GM18861 (cell line): ENCODE results near the gene SRSF12.
"Not testable (repeated sequence)": the region's sequence is repeated elsewhere in the genome, so short reads cannot be mapped to it uniquely, and the experiment has no call there.

ENCODE experiments used
- ATAC-seq: cut with Tn5 transposase; IDR thresholded peaks from one replicate; pipeline ENCODE4 v1.9.1; 2021; ENCODE audit not compliant: unreplicated experiment

Gene SRSF12

DNA sequence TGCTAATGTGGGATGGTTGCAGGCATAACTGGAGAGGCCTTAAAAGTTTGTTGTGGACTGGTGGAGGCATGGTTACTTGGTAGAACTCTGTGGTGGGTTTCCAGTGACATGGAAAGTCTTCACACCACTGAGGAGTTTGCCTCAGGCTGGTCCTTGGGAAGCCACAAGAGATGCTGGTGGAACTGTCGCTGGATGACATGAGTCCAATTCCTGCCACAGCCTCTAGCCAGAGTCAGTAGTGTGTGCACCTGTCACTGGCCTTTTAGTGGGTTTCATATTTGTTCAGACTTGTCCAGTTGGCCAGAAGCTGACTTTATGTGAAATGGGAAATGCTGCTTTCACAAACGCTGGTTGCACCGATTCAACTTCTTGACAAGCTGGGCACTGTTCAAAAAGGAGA, 13.7 kb upstream of the SRSF12 start:
- ATAC-seq = no peak

DNA sequence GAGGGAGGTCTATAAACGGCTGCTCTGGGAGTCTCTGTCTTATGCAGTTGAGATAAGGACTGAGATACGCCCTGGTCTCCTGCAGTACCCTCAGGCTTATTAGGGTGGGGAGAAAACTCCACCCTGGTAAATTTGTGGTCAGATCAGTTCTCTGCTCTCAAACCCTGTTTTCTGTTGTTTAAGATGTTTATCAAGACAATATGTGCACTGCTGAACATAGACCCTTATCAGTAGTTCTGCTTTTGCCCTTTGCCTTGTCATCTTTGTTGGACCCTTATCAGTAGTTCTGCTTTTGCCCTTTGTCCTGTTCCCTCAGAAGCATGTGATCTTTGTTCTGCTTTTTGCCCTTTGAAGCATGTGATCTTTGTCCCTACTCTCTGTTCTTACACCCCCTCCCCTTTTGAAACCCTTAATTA, 10.4 kb upstream of the SRSF12 start:
- ATAC-seq = not testable (repeated sequence)

DNA sequence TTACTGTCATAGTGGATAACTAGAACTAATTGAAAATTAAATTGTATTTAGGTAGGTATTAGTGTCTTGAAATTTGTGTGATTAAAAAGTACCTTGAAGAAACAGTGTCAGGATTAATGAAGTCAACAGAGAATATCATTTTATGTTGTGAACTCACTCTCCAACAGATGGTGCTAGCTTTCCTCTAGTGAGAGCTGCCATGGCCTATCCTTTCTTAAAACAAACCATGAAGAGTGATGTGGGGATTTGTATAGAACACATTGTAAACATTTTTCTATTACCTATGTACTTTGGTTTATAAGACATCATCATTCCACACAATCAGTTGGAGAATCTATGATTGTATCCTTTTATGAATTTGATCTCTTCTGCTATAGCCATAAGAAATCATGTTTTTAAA, 4.8 kb upstream of the SRSF12 start:
- peak; percentile 65 for ATAC-seq

DNA sequence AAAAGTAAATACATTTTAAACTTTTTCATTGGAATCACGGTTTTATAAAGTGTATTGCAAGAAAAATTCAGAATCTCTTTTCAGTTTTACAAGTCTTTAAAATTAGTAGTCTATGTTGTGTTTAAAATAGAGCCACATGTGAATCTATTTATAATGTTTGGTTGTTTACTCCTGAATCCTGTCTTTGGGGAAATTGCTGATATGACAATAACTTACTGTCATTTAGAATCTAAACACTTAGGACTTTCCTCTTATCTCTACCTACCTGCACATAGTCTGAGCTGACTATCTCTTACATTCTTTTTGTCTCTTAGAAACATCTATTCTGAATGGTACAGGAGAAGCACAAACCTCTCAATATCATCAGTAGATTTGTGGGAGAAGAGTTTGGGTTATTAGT, 4.1 kb upstream of the SRSF12 start:
- ATAC-seq = no peak

DNA sequence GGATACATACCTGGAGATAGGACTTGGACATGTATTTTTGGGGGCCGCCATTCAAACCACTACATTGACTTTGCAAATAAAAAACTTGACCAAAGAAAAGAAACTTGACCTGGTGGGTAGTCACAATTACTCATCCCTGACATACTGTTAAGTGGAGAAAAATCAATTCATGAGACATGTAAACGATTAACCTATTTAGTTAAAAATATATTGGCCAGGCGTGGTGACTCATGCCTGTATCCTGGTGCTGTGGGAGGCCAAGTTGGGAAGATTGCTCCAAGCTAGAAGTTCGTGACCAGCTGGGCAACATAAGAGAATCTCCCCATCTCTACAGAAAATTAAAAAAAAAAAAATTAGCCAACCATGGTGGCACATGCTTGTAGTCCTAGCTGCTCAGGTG, 2.5 kb upstream of the SRSF12 start:
- no peak for ATAC-seq

DNA sequence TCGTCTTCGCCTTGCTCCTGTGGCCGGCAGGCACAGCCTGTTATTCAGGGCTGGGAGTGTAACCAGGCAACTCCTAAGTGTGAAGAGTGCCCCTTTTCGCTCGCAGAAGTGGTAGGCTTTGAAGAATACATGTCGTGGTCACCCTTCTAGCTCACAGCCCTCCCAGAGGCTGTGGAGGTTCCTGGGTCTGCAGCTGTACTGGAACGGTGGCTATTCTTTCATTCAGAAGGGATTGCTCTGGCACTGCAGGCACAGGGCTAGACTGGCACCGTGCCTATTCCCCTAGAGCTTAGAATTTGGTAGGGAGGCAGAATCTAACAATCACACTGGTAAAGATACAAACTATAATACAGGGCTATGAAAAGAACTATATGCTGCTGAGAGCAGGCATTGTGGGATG, 1.1 kb upstream of the SRSF12 start:
- ATAC-seq = no peak

DNA sequence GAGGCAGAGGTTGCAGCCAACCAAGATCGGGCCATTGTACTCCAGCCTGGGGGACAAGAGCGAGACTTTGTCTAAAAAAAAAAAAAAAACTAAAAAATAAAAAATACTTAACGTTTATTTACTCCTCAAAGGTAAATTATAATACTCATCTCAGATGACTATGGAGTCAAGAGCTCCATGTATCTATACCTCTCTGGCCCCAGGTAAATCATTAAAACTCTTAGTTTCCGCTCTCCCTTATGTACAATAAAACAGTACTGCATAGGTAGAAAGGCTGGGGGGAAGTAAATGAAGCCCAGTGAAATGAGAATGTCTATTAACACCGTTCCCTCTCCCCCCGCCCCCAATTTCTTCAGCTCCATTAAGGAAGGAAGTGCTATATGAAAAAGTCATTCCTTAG, 1.2 kb downstream of the SRSF12 start:
- ATAC-seq = no peak

DNA sequence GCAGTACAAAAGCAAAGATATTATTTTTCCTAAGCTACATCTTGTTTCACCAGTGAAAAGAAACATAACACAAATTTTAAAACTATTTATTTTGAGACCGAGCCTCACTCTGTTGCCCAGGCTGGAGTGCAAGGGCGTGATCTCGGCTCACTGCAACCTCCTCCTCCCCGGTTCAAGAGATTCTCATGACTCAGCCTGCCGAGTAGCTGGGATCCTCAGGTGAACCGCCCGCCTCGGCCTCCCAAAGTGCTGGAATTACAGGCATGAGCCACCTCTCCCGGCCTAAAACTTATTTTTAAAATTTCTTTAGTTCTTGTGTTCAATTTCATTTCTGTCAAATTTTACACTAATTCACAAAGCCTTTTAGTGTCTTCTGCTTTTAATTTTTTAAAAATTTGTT, 5.9 kb downstream of the SRSF12 start:
- no peak for ATAC-seq

DNA sequence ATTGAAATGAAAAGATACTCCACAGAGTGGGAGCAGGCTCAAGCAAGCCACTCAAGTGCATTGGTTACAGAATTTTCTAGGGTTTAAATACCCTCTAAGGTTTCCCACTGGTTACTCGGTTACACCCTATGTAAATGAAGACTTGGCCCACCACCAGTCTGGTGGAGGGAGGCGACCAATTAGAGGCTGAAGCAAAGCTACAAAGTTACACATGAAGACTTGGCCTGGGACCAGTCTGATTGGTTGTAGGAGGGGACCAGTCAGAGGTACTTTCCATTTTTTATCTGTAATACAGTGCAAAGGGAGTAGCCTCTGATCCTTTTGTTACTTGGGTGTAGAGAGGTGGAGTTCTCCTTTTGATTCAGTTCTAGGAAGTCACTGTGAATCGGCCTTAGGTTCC, 7.6 kb downstream of the SRSF12 start:
- ATAC-seq = no peak

DNA sequence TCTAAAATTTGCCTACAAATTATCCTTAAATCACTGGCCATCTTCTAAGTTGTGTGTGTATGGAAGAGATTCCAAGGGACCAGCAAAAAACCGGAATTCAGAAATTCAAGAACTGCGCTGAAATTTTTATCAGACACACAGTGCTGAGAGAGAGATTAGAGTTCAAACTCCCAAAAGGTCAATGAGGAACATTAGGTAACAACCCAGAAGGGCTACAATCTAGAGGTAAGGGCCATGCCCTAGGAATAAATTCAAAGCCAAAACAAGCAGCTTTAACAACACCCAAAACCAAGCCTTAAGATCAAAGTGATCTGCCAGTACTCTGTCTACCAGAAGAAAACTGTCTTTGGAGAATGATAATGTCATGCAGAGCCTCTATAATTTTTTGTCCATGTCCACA, 17.8 kb downstream of the SRSF12 start:
- no peak for ATAC-seq

DNA sequence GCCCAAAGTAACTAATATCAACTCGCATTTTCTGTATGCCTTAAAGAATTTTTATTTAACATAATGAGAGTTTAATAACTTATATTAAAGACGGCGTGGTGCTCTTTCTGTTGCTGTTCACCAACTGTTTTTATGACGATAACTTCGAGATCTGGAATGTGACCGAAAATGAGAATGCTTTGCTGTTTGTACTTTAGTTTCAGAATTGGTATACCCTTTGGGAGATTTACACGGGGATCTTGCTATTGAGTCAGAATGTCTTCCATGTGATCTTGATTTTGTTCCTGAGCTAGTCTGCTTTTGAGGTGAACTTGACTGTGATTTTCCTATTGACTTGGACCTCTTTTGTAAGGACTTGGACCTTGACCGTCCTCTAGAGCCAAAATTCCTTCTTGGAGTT, 19.4 kb downstream of the SRSF12 start:
- no peak for ATAC-seq

DNA sequence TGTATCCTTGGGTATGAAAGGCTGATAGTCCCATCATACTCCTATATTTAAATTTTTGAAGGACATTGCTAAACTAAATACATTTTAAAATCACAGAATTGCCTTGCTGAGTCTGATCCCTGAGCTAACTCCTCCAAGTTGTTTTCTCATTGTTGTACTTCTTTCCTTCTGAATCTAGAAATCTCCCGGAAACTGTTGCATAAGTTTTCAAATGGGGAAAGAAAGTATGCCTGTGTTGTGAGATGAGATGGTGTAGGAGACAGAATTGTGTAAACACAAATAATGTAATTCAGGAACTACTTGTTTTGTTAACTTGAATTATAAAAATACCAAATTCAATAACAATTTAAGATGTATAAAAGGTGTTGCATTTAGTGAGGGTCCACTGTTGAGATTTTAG, 30.0 kb downstream of the SRSF12 start:
- no peak for ATAC-seq

DNA sequence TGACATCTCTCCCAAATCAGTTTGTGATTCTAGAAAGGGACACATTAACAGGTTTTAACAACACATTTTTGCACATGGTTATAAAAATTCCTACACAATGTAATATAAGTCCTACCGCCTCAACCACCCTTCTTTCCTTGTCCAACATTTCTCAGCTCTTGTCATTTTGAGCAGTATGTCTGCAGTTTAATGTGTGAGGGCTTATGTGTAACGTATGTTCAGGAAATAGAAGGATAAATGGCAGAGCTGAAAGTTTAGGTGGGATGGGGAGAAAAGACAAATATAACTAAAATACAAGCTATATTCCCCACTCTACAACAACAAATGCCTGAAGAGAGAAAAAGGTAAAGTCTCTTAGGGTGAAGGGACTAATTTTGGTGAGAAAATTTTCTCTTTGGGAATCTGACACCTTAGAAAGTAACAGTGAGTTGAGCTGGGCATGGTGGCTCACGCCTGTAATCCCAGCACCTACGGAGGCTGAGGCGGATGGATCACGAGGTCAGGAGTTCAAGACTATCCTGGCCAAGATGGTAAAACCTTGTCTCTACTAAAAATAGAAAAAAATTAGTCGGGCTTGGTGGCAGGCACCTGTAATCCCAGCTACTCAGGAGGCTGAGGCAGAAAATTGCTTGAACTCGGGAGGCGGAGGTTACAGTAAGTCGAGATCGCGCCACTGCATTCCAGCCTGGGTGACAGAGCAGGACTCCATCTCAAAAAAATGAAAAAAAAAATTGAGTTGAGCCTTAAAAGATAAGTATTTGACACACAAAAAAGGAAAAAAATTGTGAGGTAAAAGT, 32.3 kb downstream of the SRSF12 start:
- ATAC-seq = no peak

DNA sequence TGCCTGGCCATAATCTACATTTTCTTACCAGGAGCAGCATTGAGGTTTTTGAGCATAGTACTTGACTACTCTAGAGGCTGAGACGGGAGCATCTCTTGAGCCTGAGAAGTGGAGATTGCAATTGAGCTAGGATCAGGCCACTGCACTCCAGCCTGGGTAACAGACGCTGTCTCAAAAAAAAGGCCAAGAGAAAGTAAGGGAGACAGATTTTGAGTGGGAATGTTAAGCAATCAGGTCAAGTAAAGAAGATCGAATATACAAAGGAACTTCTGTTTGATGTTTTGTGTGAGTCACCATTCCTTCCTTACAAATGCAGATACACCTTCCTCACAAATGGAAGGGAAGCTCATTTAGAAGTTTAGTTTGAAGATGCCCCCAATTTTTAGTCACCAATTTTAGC, 32.9 kb downstream of the SRSF12 start:
- no peak for ATAC-seq

DNA sequence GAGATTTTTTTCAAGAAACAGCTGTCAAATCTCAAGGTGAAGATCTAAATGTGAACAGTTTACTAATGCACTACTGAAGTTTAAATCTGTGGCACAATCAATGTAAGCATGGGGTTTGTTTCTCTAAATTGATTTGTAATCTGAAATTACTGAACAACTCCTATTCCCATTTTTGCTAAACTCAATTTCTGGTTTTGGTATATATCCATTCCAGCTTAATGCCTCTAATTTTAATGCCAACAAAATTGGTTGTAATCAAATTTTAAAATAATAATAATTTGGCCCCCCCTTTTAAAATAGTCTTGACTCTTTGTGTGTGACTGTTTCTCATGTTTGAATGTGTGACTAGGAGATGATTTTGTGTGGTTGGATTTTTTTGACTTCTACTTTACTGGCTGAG, 33.3 kb downstream of the SRSF12 start:
- ATAC-seq = no peak

DNA sequence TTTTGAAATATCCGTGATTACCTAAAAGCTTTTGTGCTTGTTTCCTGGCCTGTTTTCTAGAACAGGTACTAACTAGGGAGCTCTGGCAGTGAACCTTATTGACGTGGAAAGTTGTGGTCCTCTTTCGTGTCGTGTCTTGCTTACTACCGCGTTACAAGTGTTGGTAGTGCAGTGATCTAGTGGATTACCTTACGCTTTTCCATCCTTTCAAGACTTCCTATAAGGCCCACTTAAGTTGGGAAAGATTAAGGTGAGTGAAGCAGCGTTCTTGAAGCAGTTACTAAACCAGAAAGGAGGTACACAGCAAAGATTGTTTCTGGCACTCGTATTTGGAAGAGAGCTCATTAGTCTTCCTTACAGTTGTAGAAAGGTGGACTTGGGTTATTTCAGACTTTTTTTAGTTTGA, 35.4 kb downstream of the SRSF12 start:
- ATAC-seq = no peak

DNA sequence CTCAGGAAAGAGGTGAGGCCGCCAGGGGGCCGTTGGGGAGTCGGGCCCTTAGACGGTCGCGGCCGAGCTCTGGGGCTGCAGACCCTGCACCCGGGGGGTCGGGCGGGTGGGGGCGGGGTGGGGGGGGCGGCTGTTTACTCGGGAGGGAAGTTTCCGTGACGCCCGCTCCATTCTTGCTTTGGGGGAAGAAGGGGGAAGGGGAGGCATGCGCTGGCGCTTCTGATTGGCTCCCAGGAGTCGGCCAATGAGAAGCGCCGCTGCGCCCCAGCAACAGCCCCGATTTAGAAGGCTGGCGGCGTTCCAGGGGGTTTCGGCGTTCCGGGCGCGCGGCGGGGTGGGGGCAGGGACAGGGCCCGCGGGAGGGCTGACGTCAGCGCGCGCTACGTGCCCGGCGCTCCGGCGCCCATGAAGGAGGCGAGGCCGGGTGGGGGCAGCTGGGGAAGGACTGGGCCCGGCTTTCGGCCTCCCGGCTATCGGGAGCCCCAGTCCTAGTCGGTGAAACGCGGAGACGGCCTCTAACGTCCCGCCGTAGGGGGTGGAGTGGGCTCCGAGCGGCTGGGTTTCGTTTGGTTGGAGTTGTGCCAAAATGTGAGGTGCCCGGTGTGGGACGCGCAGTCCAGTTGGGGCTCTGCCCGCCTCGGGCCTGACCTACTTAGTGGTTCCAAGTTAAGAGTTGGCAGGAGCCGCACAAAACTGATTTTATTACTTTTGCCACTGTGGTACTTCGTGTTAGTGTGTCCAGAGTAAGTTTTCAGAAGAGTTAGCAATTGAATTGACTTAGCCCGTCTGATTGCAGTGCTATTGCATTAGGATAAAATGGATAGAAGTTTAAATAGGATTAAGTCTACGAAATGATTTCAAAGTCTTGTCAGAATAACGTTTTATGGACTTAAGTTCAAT, 36.2 kb downstream of the SRSF12 start:
- peak; percentile 43 for ATAC-seq

DNA sequence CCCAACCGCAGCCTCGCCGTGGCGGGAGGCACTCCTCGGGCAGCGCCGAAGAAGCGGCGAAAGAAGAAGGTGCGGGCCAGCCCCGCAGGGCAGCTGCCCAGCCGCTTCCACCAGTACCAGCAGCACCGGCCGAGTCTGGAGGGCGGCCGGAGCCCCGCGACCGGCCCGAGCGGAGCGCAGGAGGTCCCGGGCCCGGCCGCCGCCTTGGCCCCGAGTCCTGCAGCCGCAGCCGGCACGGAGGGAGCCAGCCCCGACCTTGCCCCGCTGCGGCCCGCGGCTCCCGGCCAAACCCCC, 36.8 kb downstream of the SRSF12 start:
- ATAC-seq = peak; percentile 4

DNA sequence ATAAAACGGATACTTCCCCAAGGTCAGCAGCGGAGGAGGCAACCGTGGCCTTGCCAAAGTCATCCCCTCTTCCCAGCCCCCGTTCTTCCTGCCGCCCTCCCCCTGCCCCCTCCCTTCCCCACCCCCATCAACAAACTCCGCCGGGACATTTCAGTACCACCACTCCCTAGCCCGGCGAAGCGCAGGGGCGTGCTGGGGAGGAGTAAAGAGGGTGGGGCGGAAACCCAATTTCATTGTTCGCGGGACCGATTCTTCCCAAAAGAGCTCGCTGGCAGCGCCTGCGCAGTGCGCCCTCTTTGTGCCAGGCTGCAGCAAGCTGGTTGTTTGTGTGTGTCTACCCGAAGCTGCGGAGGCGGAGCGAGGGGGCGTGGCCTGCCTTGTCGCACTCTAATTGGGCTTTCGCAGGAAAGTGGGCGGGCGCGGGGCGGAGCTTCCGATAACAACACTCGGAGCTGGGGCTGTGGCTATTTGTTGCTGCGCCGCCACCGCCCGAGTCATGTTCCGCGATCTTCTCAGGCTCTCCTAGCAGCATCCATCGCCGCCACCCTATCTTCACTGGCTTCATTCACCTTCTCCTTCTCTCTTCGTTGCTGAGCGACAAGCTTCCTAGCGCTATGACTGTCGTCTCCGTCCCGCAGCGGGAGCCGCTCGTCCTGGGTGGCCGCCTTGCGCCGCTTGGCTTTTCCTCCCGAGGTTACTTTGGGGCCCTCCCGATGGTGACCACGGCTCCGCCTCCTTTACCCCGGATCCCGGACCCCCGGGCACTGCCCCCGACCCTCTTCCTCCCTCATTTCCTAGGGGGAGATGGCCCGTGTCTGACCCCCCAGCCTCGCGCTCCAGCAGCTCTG, 37.4 kb downstream of the SRSF12 start, which contains the start of gene PNRC1:
TSS of gene PNRC1 (plus strand) at position 471 of the 848 bp plus-strand sequence. CDS start at position 615, 144 bp downstream.
- peak; percentile 77 for ATAC-seq

DNA sequence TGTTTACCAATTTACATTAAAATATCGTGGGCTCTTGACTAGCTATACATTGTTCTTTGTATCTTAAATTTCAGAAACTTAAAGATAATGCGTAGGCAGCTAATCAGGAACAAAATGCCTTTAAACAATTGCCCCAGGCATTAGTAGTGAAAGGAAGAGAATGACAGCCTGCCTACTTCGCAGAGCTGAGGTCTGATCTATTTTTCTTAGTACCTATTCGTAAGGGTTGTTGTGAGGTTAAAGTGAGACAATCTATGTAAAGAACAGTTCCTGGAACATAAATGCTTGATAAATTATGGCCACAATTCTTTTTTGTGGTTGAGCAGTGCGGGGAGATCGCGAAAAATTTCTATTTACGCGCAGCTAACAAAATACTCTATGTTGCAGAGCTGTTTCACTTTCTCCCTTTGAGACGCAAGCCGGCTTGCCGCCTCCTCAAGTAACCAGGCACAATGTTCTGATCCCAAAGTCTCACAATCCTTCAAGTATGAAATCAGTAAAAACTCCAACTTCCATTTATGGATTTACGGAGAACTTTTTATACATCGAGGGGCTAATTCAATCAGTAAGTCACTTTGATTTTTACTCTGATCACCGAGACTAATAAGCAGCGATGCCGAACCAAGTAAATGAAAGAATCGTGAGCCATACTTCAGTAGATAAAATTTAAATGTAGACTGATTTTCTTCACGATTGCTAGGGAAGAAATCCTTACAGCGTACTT, 38.2 kb downstream of the SRSF12 start:
- ATAC-seq = peak; percentile 0

DNA sequence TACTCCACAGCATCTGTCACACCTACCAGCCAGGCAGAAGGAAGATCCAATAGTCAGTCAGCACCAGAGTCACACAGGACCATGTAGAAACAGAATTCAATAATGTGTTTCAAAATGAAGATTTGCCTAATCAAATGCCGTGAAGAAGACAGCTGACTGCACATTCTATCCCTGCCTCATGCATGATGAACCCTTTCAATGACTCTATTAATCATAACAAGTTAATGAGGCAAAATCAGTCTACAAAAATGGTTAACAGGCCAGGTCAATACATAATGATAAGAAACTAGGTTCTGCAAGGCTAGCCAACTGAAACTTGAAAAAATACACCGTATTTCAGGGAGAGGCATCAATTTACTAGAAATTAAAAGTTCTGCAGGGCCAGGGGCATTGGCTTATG, 44.0 kb downstream of the SRSF12 start:
- no peak for ATAC-seq
